Measurements from ENCODE around the gene ZNF343. TPM values are rescaled to one million over a fixed set of nuclear protein-coding genes. Genes with fewer than 3 reads are reported as not detected.

Gene ZNF343
- total and polyA plus RNA-seq, 12 donors: 5.8 to 13.0 (median 9.4) TPM

- intact Hi-C loops (cut with DNase I): no loop called here
Measured at GRCh38 chr20:2515203-2515602, 6.5 kb upstream of the ZNF343 start.

GRCh38 chr20:2509794-2510193 lies 1.1 kb upstream of the ZNF343 start:
- intact Hi-C loops (cut with DNase I): no loop called here
- WGBS, 4 donors: 70 to 74% (median 71%) methylated on average over 3 of the region's 3 CpGs
- H3K27ac ChIP-seq: no peak overlapping the region
- no peaks in the 10 kb centered on the region for H3K36me3 ChIP-seq (replicated peaks in 1 of 2)
- H3K27me3 ChIP-seq: no peaks in the 10 kb centered on the region
- no peaks in the 10 kb centered on the region for H3K9me3 ChIP-seq (replicated peaks in 1 of 3)
- DNase-seq: no peak
- H3K4me1 ChIP-seq (replicated peaks in 1 of 2): peaks cover 0 to 8% of the 10 kb centered on the region in 2 donors
- no peak for TF ChIP-seq CTCF (IDR thresholded peaks at IDR 0.05)
- no peak for TF ChIP-seq POLR2A (IDR thresholded peaks at IDR 0.05)
- H3K4me3 ChIP-seq: peak overlapping the region in 1 of 4 donors; percentile 86

More at GRCh38 chr20:2515203-2515602, 6.5 kb upstream of the ZNF343 start:
- WGBS, 4 donors: 81 to 88% (median 84%) methylated on average over 1 of the region's 1 CpG
- H3K4me3 ChIP-seq: no peak overlapping the region
- H3K27ac ChIP-seq: no peak overlapping the region
- no peaks in the 10 kb centered on the region for H3K4me1 ChIP-seq (replicated peaks in 1 of 2)
- no peaks in the 10 kb centered on the region for H3K36me3 ChIP-seq (replicated peaks in 1 of 2)
- no peak for DNase-seq
- H3K9me3 ChIP-seq (replicated peaks in 1 of 3): no peaks in the 10 kb centered on the region
- TF ChIP-seq POLR2A (IDR thresholded peaks at IDR 0.05) (no peak), CTCF (IDR thresholded peaks at IDR 0.05) (no peak)
- no peaks in the 10 kb centered on the region for H3K27me3 ChIP-seq

- Histone ChIP-seq H3K36me3 (replicated peaks in 1 of 2) (no peaks in the 10 kb centered on the region), H3K4me3 (peak overlapping the region in 3 of 4 donors; percentile 28 to 88 (median 86)), H3K27me3 (no peaks in the 10 kb centered on the region), H3K9me3 (replicated peaks in 1 of 3) (no peaks in the 10 kb centered on the region), H3K27ac (peak overlapping the region in 3 of 5 donors; percentile 82 to 94 (median 92)), H3K4me1 (replicated peaks in 1 of 2) (peaks cover 0 to 8% of the 10 kb centered on the region in 2 donors)
- WGBS, 4 donors: 51 to 67% (median 55%) methylated on average over 9 of the region's 9 CpGs
- no peak for DNase-seq
- no peak for TF ChIP-seq POLR2A (IDR thresholded peaks at IDR 0.05)
- TF ChIP-seq CTCF (IDR thresholded peaks at IDR 0.05): no peak
- intact Hi-C loops (cut with DNase I): no loop called here
Measured at GRCh38 chr20:2509468-2509781, 710 bp upstream of the ZNF343 start.

- Histone ChIP-seq H3K4me1 (replicated peaks in 1 of 2) (peaks cover 0 to 8% of the 10 kb centered on the region in 2 donors), H3K27ac (peak overlapping the region in 4 of 5 donors; percentile 82 to 94 (median 91)), H3K27me3 (no peaks in the 10 kb centered on the region), H3K9me3 (replicated peaks in 1 of 3) (no peaks in the 10 kb centered on the region), H3K36me3 (replicated peaks in 1 of 2) (no peaks in the 10 kb centered on the region), H3K4me3 (peak overlapping the region; percentile 28 to 88 (median 59))
- peak in 2 of 7 donors; percentile 17 to 25 for DNase-seq
- TF ChIP-seq CTCF (IDR thresholded peaks at IDR 0.05): no peak
- TF ChIP-seq POLR2A (IDR thresholded peaks at IDR 0.05): no peak
- intact Hi-C loops (cut with DNase I): no loop called here
- 12 to 15% (median 13%) methylated on average over 11 to 22 of the region's 22 CpGs for WGBS, 4 donors
Measured at GRCh38 chr20:2507875-2508630, 662 bp downstream of the ZNF343 start.
